PFSK-1 (cell line): Measurements from ENCODE around the gene TK1.

Experiments used
- FOXP2 ChIP-seq: optimal IDR thresholded peaks from 2 replicates; pipeline ENCODE3; 2011; ENCODE audit warnings: borderline replicate concordance, control low read depth, inconsistent platforms; ENCODE audit not compliant: insufficient read depth; ENCODE audit errors: extremely low read length, extremely low read depth
- POLR2AphosphoS5 ChIP-seq: IDR thresholded peaks from 2 replicates; pipeline ENCODE4 v1.6.1; 2012; ENCODE audit warnings: low read depth, mild to moderate bottlenecking, control low read depth, low read length, moderate library complexity
- SIN3A ChIP-seq: IDR thresholded peaks from 2 replicates; pipeline ENCODE4 v1.6.1; 2012; ENCODE audit warnings: mild to moderate bottlenecking, low read length, moderate library complexity, borderline replicate concordance; ENCODE audit not compliant: insufficient read depth
- TAF1 ChIP-seq: IDR thresholded peaks from 2 replicates; pipeline ENCODE4 v1.6.1; 2012; ENCODE audit warnings: low read length, control low read depth, borderline replicate concordance; ENCODE audit not compliant: insufficient read depth
- TF ChIP-seq, protein P1 (sequence below), 2 experiments: IDR thresholded peaks; 2 replicates each; pipeline versions ENCODE4 v1.6.1 to v1.8.0; 2011 to 2012; ENCODE audit warnings: low read depth in 2 of 2, low read length in 2 of 2, control low read depth in 1 of 2, inconsistent platforms in 1 of 2, mild to moderate bottlenecking in 1 of 2, moderate library complexity in 1 of 2; ENCODE audit not compliant: insufficient read depth in 1 of 2

TK1 gene

DNA sequence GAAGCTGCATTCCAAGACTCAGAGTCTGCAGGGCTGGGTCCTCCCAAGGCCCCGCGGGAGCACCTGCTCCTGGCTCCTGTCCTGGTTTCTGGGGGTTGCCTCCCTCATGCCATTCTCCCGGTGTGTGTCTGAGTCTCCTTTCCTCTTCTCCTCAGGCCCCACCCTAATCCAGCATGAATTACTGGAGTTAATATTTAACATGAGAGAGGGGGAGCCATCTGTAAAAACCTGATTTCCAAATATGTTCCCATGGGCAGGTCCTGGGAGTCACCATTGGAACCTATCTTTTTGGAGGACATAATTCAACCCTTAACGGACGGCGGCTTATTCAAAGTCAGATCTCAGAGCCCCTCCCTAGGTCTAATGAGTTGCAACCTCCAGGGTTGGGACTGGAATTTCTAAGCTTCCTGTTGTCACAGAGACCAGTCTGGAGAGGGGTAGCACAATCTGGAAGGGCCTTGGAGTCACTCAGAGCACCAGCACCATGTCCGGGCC, 35.3 kb downstream of the TK1 start:
- TF ChIP-seq POLR2AphosphoS5, result no peak
- TF ChIP-seq, protein P1, sequence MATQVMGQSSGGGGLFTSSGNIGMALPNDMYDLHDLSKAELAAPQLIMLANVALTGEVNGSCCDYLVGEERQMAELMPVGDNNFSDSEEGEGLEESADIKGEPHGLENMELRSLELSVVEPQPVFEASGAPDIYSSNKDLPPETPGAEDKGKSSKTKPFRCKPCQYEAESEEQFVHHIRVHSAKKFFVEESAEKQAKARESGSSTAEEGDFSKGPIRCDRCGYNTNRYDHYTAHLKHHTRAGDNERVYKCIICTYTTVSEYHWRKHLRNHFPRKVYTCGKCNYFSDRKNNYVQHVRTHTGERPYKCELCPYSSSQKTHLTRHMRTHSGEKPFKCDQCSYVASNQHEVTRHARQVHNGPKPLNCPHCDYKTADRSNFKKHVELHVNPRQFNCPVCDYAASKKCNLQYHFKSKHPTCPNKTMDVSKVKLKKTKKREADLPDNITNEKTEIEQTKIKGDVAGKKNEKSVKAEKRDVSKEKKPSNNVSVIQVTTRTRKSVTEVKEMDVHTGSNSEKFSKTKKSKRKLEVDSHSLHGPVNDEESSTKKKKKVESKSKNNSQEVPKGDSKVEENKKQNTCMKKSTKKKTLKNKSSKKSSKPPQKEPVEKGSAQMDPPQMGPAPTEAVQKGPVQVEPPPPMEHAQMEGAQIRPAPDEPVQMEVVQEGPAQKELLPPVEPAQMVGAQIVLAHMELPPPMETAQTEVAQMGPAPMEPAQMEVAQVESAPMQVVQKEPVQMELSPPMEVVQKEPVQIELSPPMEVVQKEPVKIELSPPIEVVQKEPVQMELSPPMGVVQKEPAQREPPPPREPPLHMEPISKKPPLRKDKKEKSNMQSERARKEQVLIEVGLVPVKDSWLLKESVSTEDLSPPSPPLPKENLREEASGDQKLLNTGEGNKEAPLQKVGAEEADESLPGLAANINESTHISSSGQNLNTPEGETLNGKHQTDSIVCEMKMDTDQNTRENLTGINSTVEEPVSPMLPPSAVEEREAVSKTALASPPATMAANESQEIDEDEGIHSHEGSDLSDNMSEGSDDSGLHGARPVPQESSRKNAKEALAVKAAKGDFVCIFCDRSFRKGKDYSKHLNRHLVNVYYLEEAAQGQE (IDR thresholded peaks at IDR 0.05; ENCODE audit: insufficient read depth in 1 of 2, low read depth in 2 of 2, low read length in 2 of 2), result no peak
- TF ChIP-seq FOXP2, result no peak
- no peak for TF ChIP-seq SIN3A
- TF ChIP-seq TAF1, result no peak

- TF ChIP-seq TAF1, result no peak
- TF ChIP-seq SIN3A, result no peak
- TF ChIP-seq, protein P1 (IDR thresholded peaks at IDR 0.05; ENCODE audit: insufficient read depth in 1 of 2, low read depth in 2 of 2, low read length in 2 of 2), result no peak
Measured at GRCh38 chr17:78148286-78149016, 38.4 kb downstream of the TK1 start.

DNA sequence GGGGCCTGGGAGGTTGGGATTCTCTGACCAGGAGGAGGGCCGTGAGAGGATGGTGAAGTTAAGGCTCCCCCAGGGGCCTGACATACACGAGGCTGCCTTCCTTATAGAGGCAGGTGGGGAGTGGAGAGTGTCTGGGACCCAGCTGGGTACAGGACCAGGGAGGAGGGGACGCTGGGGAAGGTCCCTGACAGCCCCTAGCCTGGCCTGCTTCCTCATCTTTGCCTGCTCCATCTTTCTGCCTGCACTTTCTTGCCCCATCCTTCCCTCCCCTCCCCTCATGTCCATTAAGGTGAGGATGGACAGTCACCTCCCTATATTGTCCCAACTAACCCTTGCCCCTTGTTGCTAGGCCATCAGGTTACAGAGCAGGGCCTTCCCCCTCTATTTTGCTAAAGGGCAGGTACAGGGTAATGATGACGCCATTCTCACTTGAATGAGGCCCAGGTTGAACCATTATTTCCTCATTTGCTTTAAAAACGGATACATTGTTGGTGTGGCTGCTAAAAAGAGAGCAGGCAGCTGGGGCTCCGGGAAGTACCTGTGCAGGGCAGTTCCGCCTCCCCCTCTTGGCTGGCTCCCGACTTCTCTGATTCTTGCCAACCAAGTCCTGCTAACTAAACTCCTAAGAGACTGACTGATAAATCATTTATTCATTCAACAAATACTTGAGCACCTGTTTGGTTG, 39.4 kb downstream of the TK1 start:
- TF ChIP-seq, protein P1 (IDR thresholded peaks at IDR 0.05; ENCODE audit: insufficient read depth in 1 of 2, low read depth in 2 of 2, low read length in 2 of 2), result no peak
- TF ChIP-seq FOXP2, result no peak
- TF ChIP-seq SIN3A, result no peak
- no peak for TF ChIP-seq TAF1
- TF ChIP-seq POLR2AphosphoS5, result no peak

- TF ChIP-seq POLR2AphosphoS5, result no peak
- TF ChIP-seq FOXP2, result no peak
- TF ChIP-seq SIN3A, result no peak
- no peak for TF ChIP-seq TAF1
- TF ChIP-seq, protein P1 (IDR thresholded peaks at IDR 0.05; ENCODE audit: insufficient read depth in 1 of 2, low read depth in 2 of 2, low read length in 2 of 2), result no peak
Measured at GRCh38 chr17:78146881-78147280, 40.0 kb downstream of the TK1 start.
